SK-N-SH (cell line): ENCODE data around the gene MRPS12. TPM values are rescaled to one million over a fixed set of nuclear protein-coding genes. Genes with fewer than 3 reads are reported as not detected.

Experiments
- CTCF ChIA-PET: fragments of 300-600, 350-600 bp; formaldehyde crosslinking; extraction: SDS; loops from one replicate; lab custom pipeline; 2021; lab: Yijun Ruan, JAX
- POLR2A ChIA-PET: fragments of 350-600 bp; sonication (Branson Sonifier 250); formaldehyde crosslinking; extraction: SDS; loops from one replicate; lab custom pipeline; 2020; ENCODE audit warnings: antibody characterized with exemption, inconsistent platforms; lab: Yijun Ruan, JAX
- DNase-seq: peaks from one replicate; pipeline ENCODE4 v3.0.0; 2012
- H2AFZ ChIP-seq: fragments of 200-600 bp; sonication (generic); 2 replicates; pipeline ENCODE4 v1.8.1; 2016; ENCODE audit warnings: antibody characterized with exemption, mild to moderate bottlenecking, low read depth
- H3F3A ChIP-seq: fragments of 200-600 bp; sonication (generic); replicated peaks from 2 replicates; pipeline ENCODE3; 2016; ENCODE audit warnings: antibody characterized with exemption, mild to moderate bottlenecking; ENCODE audit not compliant: insufficient read depth
- H3K27ac ChIP-seq, 2 experiments: fragments of 200-500 bp in 1 of 2; fragments of 200-600 bp in 1 of 2; sonication (Bioruptor generic) in 1 of 2; sonication (generic), shearing (Covaris generic) in 1 of 2; 2 replicates each; pipeline versions ENCODE4 v1.5.1 to v1.6.1; 2014 to 2016; ENCODE audit warnings: low read depth in 2 of 2, inconsistent platforms in 1 of 2, low read length in 1 of 2, mild to moderate bottlenecking in 1 of 2, mixed read lengths in 1 of 2
- H3K27me3 ChIP-seq: fragments of 200-600 bp; sonication (generic), shearing (Covaris generic); 2 replicates; pipeline ENCODE4 v1.6.1; 2016; ENCODE audit warnings: mixed run types; ENCODE audit not compliant: insufficient read depth
- H3K36me3 ChIP-seq, 2 experiments: fragments of 200-500 bp in 1 of 2; fragments of 200-600 bp in 1 of 2; sonication (Bioruptor generic) in 1 of 2; sonication (generic) in 1 of 2; replicated peaks in 1 of 2; 2 replicates each; pipeline versions ENCODE3 to v1.5.1; 2014 to 2016; ENCODE audit warnings: low read length in 1 of 2, mild to moderate bottlenecking in 1 of 2; ENCODE audit not compliant: insufficient read depth in 2 of 2, control insufficient read depth in 1 of 2
- H3K4me1 ChIP-seq, 2 experiments: fragments of 200-500 bp in 1 of 2; fragments of 200-600 bp in 1 of 2; sonication (Bioruptor generic) in 1 of 2; sonication (generic), shearing (Covaris generic) in 1 of 2; 2 replicates each; pipeline versions ENCODE4 v1.5.1 to v1.6.1; 2014 to 2016; ENCODE audit warnings: low read depth in 1 of 2, low read length in 1 of 2, mixed run types in 1 of 2; ENCODE audit not compliant: insufficient read depth in 2 of 2, control insufficient read depth in 1 of 2
- H3K4me2 ChIP-seq: fragments of 200-600 bp; sonication (generic), shearing (Covaris generic); 2 replicates; pipeline ENCODE4 v1.6.1; 2017; ENCODE audit warnings: mixed run types
- H3K4me3 ChIP-seq, 2 experiments: fragments of 200-500 bp in 1 of 2; fragments of 200-600 bp in 1 of 2; sonication (Bioruptor generic) in 1 of 2; sonication (generic), shearing (Covaris generic) in 1 of 2; 2 replicates each; pipeline versions ENCODE4 v1.5.1 to v1.8.1; 2014 to 2016; ENCODE audit warnings: low read depth in 2 of 2, inconsistent platforms in 1 of 2, low read length in 1 of 2, mild to moderate bottlenecking in 1 of 2, mixed read lengths in 1 of 2, moderate library complexity in 1 of 2
- H3K79me2 ChIP-seq: fragments of 200-600 bp; sonication (generic); 2 replicates; pipeline ENCODE4 v1.8.1; 2017; ENCODE audit warnings: mild to moderate bottlenecking; ENCODE audit not compliant: insufficient read depth
- H3K9ac ChIP-seq: fragments of 200-600 bp; sonication (generic); 2 replicates; pipeline ENCODE4 v1.6.1; 2017; ENCODE audit warnings: mixed run types
- H3K9me2 ChIP-seq: fragments of 200-600 bp; sonication (generic); 2 replicates; pipeline ENCODE4 v1.6.1; 2017; ENCODE audit warnings: mixed run types
- H3K9me3 ChIP-seq: fragments of 200-600 bp; sonication (generic); 2 replicates; pipeline ENCODE4 v1.6.1; 2017; ENCODE audit warnings: mixed run types, mild to moderate bottlenecking, moderate library complexity
- H4K20me1 ChIP-seq: fragments of 200-600 bp; sonication (generic); 2 replicates; pipeline ENCODE4 v1.6.1; 2017; ENCODE audit warnings: mild to moderate bottlenecking, mixed run types; ENCODE audit not compliant: insufficient read depth
- ELF1 ChIP-seq: IDR thresholded peaks from 2 replicates; pipeline ENCODE4 v1.4.0; 2012
- EP300 ChIP-seq, 2 experiments: IDR thresholded peaks; 2 replicates each; pipeline versions ENCODE4 v1.4.0 to v1.6.1; 2012; ENCODE audit warnings: borderline replicate concordance in 1 of 2, low read depth in 1 of 2, low read length in 1 of 2
- EZH2phosphoT487 ChIP-seq: fragments of 200-600 bp; sonication (generic); IDR thresholded peaks from 2 replicates; pipeline ENCODE4 v1.6.1; 2017; ENCODE audit warnings: low read depth, mixed run types, mild to moderate bottlenecking, antibody characterized with exemption, moderate library complexity, borderline replicate concordance
- FOSL2 ChIP-seq: IDR thresholded peaks from 2 replicates; pipeline ENCODE4 v1.4.0; 2012; ENCODE audit warnings: low read depth, mild to moderate bottlenecking, moderate library complexity, borderline replicate concordance
- FOXM1 ChIP-seq: IDR thresholded peaks from 2 replicates; pipeline ENCODE4 v1.4.0; 2012; ENCODE audit warnings: low read depth, mild to moderate bottlenecking
- GABPA ChIP-seq: IDR thresholded peaks from 2 replicates; pipeline ENCODE4 v1.4.0; 2012; ENCODE audit warnings: low read depth, mild to moderate bottlenecking
- MEF2A ChIP-seq: IDR thresholded peaks from 2 replicates; pipeline ENCODE4 v1.4.0; 2012; ENCODE audit warnings: low read depth, borderline replicate concordance
- MXI1 ChIP-seq: IDR thresholded peaks from 2 replicates; pipeline ENCODE4 v1.6.1; 2012; ENCODE audit warnings: mild to moderate bottlenecking, low read depth, low read length, improper control_type of control experiment
- NFIC ChIP-seq: IDR thresholded peaks from 2 replicates; pipeline ENCODE4 v1.4.0; 2012; ENCODE audit warnings: borderline replicate concordance
- POLR2AphosphoS5 ChIP-seq: IDR thresholded peaks from 2 replicates; pipeline ENCODE4 v1.6.1; 2012; ENCODE audit warnings: low read depth, low read length
- SIN3A ChIP-seq: IDR thresholded peaks from 2 replicates; pipeline ENCODE4 v1.6.1; 2012; ENCODE audit warnings: low read depth, mild to moderate bottlenecking, low read length, moderate library complexity, borderline replicate concordance
- TAF1 ChIP-seq: IDR thresholded peaks from 2 replicates; pipeline ENCODE4 v1.6.1; 2012; ENCODE audit warnings: low read depth, mild to moderate bottlenecking, low read length, moderate library complexity, borderline replicate concordance
- YY1 ChIP-seq: IDR thresholded peaks from 2 replicates; pipeline ENCODE4 v1.4.0; 2012; ENCODE audit warnings: low read depth, mild to moderate bottlenecking
- WGBS: methylation state at CpG from one replicate; pipeline ENCODE4 v1.1.6; 2017; ENCODE audit warnings: low lambda C conversion rate; 5-methylcytosine and 5-hydroxymethylcytosine counted together
- polyA plus RNA-seq, 3 experiments: library from polyadenylated mRNA; depleted of rRNA; stranded (reverse); fragments of >200 nt; gene quantifications; 2 replicates each; pipeline ENCODE4 v1.2.3, GENCODE V29; 2012
- TF ChIP-seq, protein P1 (sequence below): IDR thresholded peaks from 2 replicates; pipeline ENCODE4 v1.6.1; 2012; ENCODE audit warnings: mild to moderate bottlenecking, low read depth, low read length, moderate library complexity
- TF ChIP-seq, protein P2 (sequence below): IDR thresholded peaks from 2 replicates; pipeline ENCODE4 v1.4.0; 2012; ENCODE audit warnings: low read depth
- TF ChIP-seq, protein P3 (sequence below): IDR thresholded peaks from 2 replicates; pipeline ENCODE4 v1.4.0; 2012; ENCODE audit warnings: low read depth, borderline replicate concordance

The MRPS12 gene
- polyA plus RNA-seq, 1 of the 3 experiments (the other 2 are of a cell fraction): 59.6 TPM

DNA sequence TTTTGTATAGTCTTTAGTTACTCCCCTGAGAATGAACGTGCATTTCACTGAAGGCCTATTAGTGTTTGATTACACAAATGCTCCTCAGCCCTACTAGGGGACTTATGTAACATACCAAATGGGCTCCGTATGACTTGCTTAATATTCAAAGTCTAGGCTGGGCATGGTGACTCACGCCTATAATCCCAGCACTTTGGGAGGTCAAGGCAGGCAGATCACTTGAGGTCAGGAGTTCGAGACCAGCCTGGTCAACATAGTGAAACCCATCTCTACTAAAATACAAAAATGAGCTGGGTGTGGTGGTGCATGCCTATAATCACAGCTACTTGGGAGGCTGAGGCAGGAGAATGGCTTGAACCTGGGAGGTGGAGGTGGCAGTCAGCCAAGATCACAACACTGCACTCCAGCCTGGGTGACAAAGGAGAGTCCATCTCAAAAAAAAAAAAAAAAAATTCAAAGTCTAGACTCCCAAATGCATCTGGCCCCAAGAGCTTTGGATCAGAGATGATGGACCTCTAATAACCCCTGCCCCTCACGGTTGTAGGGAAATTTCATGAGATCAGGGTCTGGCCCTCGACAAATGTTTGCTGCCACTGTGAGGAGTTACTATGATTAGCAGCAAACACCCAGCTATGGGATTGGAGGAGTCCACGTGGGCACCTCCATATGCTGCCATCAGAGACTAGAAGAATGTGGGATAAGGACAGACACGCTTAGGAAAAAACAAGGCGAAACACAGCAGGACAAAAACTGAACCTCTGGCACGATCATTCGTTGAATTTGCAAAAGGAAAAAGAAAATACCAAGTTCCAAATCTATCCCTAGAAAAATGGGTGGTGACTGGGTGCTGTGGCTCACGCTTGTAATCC is 40.2 kb downstream of the MRPS12 start:
- 90% methylated on average over 12 of the region's 12 CpGs for WGBS
- CTCF ChIA-PET: interaction anchor here (1.5 to 2.0 kb wide), 2 partner anchors 9 to 13 kb away, joined by 4 to 9 read pairs; no protein-coding TSS in a partner anchor
- peaks cover under 1 to 9% of the 10 kb centered on the region in 2 experiments; a peak in 3 of 4 replicates for H3K4me1 ChIP-seq

DNA sequence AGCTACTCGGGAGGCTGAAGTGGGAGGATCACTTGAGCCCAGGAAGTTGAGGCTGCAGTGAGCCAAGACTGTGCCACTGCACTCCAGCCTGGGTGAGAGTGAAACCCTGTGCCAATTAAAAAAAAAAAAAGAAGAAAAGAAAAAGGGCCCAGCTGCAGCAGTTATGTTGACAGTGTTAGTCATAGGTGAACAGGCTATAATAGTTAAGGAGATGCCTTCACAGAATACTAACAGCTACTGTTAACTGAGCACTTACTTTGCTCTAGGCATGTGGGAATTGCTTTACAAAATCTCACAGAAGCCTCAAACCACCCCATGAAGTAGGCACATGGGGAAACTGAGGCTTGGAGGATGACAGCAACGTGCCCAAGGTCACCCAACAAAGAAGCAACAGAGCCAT is 40.9 kb downstream of the MRPS12 start:
- Histone ChIP-seq H3K9me2 (no peaks in the 10 kb centered on the region), H3K9ac (no peak overlapping the region), H3K4me1 (peaks cover 6 to 14% of the 10 kb centered on the region in 2 experiments), H3K79me2 (peaks cover 63% of the 10 kb centered on the region), H3K27ac (no peak overlapping the region), H3K4me2 (no peak overlapping the region), H4K20me1 (no peaks in the 10 kb centered on the region), H3K4me3 (no peak overlapping the region), H3K36me3 (peaks cover 3 to 15% of the 10 kb centered on the region in 2 experiments), H3F3A (peaks cover 19% of the 10 kb centered on the region), H3K27me3 (no peaks in the 10 kb centered on the region), H2AFZ (no peak overlapping the region), H3K9me3 (no peaks in the 10 kb centered on the region)
- POLR2A ChIA-PET: no interaction called here
- no peak for DNase-seq
- CTCF ChIA-PET: interaction anchor here (2.0 kb wide), 1 partner anchor 10 kb away, joined by 9 read pairs; no protein-coding TSS in a partner anchor
- 89% methylated on average over 2 of the region's 2 CpGs for WGBS
- TF ChIP-seq EZH2phosphoT487: no peak
- TF ChIP-seq, protein P1, sequence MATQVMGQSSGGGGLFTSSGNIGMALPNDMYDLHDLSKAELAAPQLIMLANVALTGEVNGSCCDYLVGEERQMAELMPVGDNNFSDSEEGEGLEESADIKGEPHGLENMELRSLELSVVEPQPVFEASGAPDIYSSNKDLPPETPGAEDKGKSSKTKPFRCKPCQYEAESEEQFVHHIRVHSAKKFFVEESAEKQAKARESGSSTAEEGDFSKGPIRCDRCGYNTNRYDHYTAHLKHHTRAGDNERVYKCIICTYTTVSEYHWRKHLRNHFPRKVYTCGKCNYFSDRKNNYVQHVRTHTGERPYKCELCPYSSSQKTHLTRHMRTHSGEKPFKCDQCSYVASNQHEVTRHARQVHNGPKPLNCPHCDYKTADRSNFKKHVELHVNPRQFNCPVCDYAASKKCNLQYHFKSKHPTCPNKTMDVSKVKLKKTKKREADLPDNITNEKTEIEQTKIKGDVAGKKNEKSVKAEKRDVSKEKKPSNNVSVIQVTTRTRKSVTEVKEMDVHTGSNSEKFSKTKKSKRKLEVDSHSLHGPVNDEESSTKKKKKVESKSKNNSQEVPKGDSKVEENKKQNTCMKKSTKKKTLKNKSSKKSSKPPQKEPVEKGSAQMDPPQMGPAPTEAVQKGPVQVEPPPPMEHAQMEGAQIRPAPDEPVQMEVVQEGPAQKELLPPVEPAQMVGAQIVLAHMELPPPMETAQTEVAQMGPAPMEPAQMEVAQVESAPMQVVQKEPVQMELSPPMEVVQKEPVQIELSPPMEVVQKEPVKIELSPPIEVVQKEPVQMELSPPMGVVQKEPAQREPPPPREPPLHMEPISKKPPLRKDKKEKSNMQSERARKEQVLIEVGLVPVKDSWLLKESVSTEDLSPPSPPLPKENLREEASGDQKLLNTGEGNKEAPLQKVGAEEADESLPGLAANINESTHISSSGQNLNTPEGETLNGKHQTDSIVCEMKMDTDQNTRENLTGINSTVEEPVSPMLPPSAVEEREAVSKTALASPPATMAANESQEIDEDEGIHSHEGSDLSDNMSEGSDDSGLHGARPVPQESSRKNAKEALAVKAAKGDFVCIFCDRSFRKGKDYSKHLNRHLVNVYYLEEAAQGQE: no peak
- TF ChIP-seq MXI1: no peak
- no peak for TF ChIP-seq ELF1
- no peak for TF ChIP-seq FOSL2
- TF ChIP-seq, protein P2, sequence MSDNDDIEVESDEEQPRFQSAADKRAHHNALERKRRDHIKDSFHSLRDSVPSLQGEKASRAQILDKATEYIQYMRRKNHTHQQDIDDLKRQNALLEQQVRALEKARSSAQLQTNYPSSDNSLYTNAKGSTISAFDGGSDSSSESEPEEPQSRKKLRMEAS: no peak
- no peak for TF ChIP-seq EP300 (IDR thresholded peaks at IDR 0.05; ENCODE audit: borderline replicate concordance in 1 of 2, low read depth in 1 of 2, low read length in 1 of 2)
- TF ChIP-seq MEF2A: no peak
- TF ChIP-seq, protein P3, sequence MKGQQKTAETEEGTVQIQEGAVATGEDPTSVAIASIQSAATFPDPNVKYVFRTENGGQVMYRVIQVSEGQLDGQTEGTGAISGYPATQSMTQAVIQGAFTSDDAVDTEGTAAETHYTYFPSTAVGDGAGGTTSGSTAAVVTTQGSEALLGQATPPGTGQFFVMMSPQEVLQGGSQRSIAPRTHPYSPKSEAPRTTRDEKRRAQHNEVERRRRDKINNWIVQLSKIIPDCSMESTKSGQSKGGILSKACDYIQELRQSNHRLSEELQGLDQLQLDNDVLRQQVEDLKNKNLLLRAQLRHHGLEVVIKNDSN: no peak
- TF ChIP-seq NFIC: no peak

More for the DNA sequence above, 40.2 kb downstream of the MRPS12 start:
- no peak overlapping the region for H3K4me2 ChIP-seq
- peaks cover 63% of the 10 kb centered on the region for H3K79me2 ChIP-seq
- H3K27ac ChIP-seq: no peak overlapping the region
- POLR2A ChIA-PET: no interaction called here
- peaks cover 15% of the 10 kb centered on the region for H3F3A ChIP-seq
- H4K20me1 ChIP-seq: no peaks in the 10 kb centered on the region
- peaks cover 4 to 20% of the 10 kb centered on the region in 2 experiments for H3K36me3 ChIP-seq
- no peak for DNase-seq
- no peaks in the 10 kb centered on the region for H3K9me2 ChIP-seq
- H2AFZ ChIP-seq: no peak overlapping the region
- no peak for TF ChIP-seq FOXM1
- no peak for TF ChIP-seq SIN3A
- no peak for TF ChIP-seq FOSL2
- TF ChIP-seq, protein P1: no peak
- TF ChIP-seq, protein P2: no peak
- TF ChIP-seq TAF1: no peak
- no peak for TF ChIP-seq YY1
- TF ChIP-seq POLR2AphosphoS5: no peak
- no peak for TF ChIP-seq GABPA
- H3K27me3 ChIP-seq: no peaks in the 10 kb centered on the region
- H3K4me3 ChIP-seq: no peak overlapping the region
- H3K9me3 ChIP-seq: no peaks in the 10 kb centered on the region
- no peak overlapping the region for H3K9ac ChIP-seq
